GM13977 (cell line): ENCODE measurements around the gene CSK.

Experiments used
- DNase-seq: peaks from one replicate; pipeline ENCODE4 v3.0.0; 2012; ENCODE audit warnings: low spot score
- CTCF ChIP-seq: IDR thresholded peaks from 2 replicates; pipeline ENCODE4 v1.5.1; 2012; ENCODE audit warnings: mild to moderate bottlenecking, control low read depth; ENCODE audit not compliant: insufficient read depth; ENCODE audit errors: extremely low read depth, missing control alignments
- in situ Hi-C: fragments of 300-500 bp; cut with MboI; formaldehyde crosslinking; loops from one replicate; pipeline ENCODE4 v1.12.0; 2022; ENCODE audit warnings: low sequenced_read_pairs, low pct_unique_long_range_greater_than_20kb, mixed read lengths, inconsistent platforms; ENCODE audit not compliant: unreplicated experiment

Gene CSK

GRCh38 chr15:74795966-74796625 lies 14.2 kb downstream of the CSK start:
- DNase-seq, result no peak
- no peak for TF ChIP-seq CTCF
- in situ Hi-C loops, result no loop called here

GRCh38 chr15:74798388-74799254 lies 16.7 kb downstream of the CSK start:
- peak; percentile 45 for TF ChIP-seq CTCF
- DNase-seq, result peak; percentile 70
- in situ Hi-C loops, result no loop called here

GRCh38 chr15:74799255-74799855 lies 17.5 kb downstream of the CSK start:
- peak; percentile 30 for TF ChIP-seq CTCF
- in situ Hi-C loops, result no loop called here
- DNase-seq, result no peak

- TF ChIP-seq CTCF, result peak; percentile 98
- DNase-seq, result peak; percentile 95
- in situ Hi-C loops, result no loop called here
Measured at GRCh38 chr15:74799856-74800558, 18.1 kb downstream of the CSK start.

- no peak for DNase-seq
- in situ Hi-C loops, result no loop called here
- TF ChIP-seq CTCF, result no peak
Measured at GRCh38 chr15:74800559-74801094, 18.7 kb downstream of the CSK start.
